H9 (cell line): ENCODE measurements around the gene MARCHF9. TPM values are rescaled to one million over a fixed set of nuclear protein-coding genes. Genes with fewer than 3 reads are reported as not detected.

ENCODE experiments used
- DNase-seq: peaks from one replicate; pipeline ENCODE4 v3.0.0-alpha.2; 2017
- H2AFZ ChIP-seq: one replicate; pipeline ENCODE4 v1.6.1; 2013; ENCODE audit warnings: mild to moderate bottlenecking, low read length, control low read depth, moderate library complexity
- H2AK5ac ChIP-seq: 2 replicates; pipeline ENCODE4 v1.6.1; 2013; ENCODE audit warnings: low read length, control low read depth, mixed read lengths; ENCODE audit not compliant: insufficient read length
- H2BK120ac ChIP-seq: one replicate; pipeline ENCODE4 v1.6.1; 2013; ENCODE audit warnings: low read depth, mild to moderate bottlenecking, low read length, control low read depth, inconsistent platforms; ENCODE audit not compliant: poor library complexity, severe bottlenecking
- H2BK12ac ChIP-seq: 2 replicates; pipeline ENCODE4 v1.6.1; 2013; ENCODE audit warnings: low read length, control low read depth, mixed read lengths, low read depth; ENCODE audit not compliant: insufficient read length
- H2BK15ac ChIP-seq: 2 replicates; pipeline ENCODE4 v1.6.1; 2013; ENCODE audit warnings: low read depth, low read length, control low read depth
- H2BK20ac ChIP-seq: one replicate; pipeline ENCODE4 v1.6.1; 2013; ENCODE audit warnings: low read depth, mild to moderate bottlenecking, low read length, control low read depth, inconsistent platforms; ENCODE audit not compliant: poor library complexity, severe bottlenecking
- H2BK5ac ChIP-seq: 2 replicates; pipeline ENCODE4 v1.6.1; 2013; ENCODE audit warnings: low read length, control low read depth, mixed read lengths; ENCODE audit not compliant: insufficient read length
- H3K14ac ChIP-seq: 2 replicates; pipeline ENCODE4 v1.6.1; 2013; ENCODE audit warnings: low read length, control low read depth; ENCODE audit not compliant: insufficient read depth
- H3K18ac ChIP-seq: 2 replicates; pipeline ENCODE4 v1.6.1; 2013; ENCODE audit warnings: low read depth, mild to moderate bottlenecking, mixed read lengths, low read length, control low read depth; ENCODE audit not compliant: insufficient read length
- H3K23ac ChIP-seq: 2 replicates; pipeline ENCODE4 v1.6.1; 2013; ENCODE audit warnings: low read length, control low read depth, mixed read lengths, low read depth; ENCODE audit not compliant: insufficient read length
- H3K23me2 ChIP-seq: 2 replicates; pipeline ENCODE4 v1.6.1; 2013; ENCODE audit warnings: low read depth, mild to moderate bottlenecking, mixed read lengths, low read length, control low read depth; ENCODE audit not compliant: insufficient read length, poor library complexity, severe bottlenecking
- H3K27ac ChIP-seq: 2 replicates; pipeline ENCODE4 v1.5.1; 2013; ENCODE audit warnings: low read length, control low read depth, mixed read lengths, low read depth; ENCODE audit not compliant: insufficient read length
- H3K27me3 ChIP-seq: 2 replicates; pipeline ENCODE4 v1.6.1; 2013; ENCODE audit warnings: low read length, control low read depth, inconsistent platforms; ENCODE audit not compliant: insufficient read depth
- H3K4ac ChIP-seq: 2 replicates; pipeline ENCODE4 v1.6.1; 2013; ENCODE audit warnings: low read depth, mild to moderate bottlenecking, control low read depth, inconsistent platforms, low read length, moderate library complexity
- H3K4me1 ChIP-seq: 2 replicates; pipeline ENCODE4 v1.6.1; 2013; ENCODE audit warnings: low read length, control low read depth, inconsistent platforms; ENCODE audit not compliant: insufficient read depth
- H3K4me2 ChIP-seq: 2 replicates; pipeline ENCODE4 v1.6.1; 2013; ENCODE audit warnings: low read length, control low read depth, mixed read lengths; ENCODE audit not compliant: insufficient read length, insufficient read depth
- H3K56ac ChIP-seq: 2 replicates; pipeline ENCODE4 v1.6.1; 2013; ENCODE audit warnings: low read depth, mild to moderate bottlenecking, mixed read lengths, low read length, control low read depth; ENCODE audit not compliant: insufficient read length
- H3K79me1 ChIP-seq: 2 replicates; pipeline ENCODE4 v1.6.1; 2013; ENCODE audit warnings: low read depth, mild to moderate bottlenecking, moderate library complexity, low read length, control low read depth, inconsistent platforms; ENCODE audit not compliant: insufficient read depth, poor library complexity, severe bottlenecking
- H3K79me2 ChIP-seq: 2 replicates; pipeline ENCODE4 v1.6.1; 2013; ENCODE audit warnings: low read length, control low read depth, inconsistent platforms; ENCODE audit not compliant: insufficient read depth
- H3K9ac ChIP-seq: 2 replicates; pipeline ENCODE4 v1.6.1; 2013; ENCODE audit warnings: low read length, control low read depth, mixed read lengths; ENCODE audit not compliant: insufficient read length; ENCODE audit errors: extremely low read depth
- H3K9me3 ChIP-seq: one replicate; pipeline ENCODE4 v1.6.1; 2013; ENCODE audit warnings: low read depth, low read length, inconsistent platforms; ENCODE audit not compliant: control insufficient read depth
- H3T11ph ChIP-seq: one replicate; pipeline ENCODE4 v1.6.1; 2013; ENCODE audit warnings: mild to moderate bottlenecking, low read length, control low read depth, inconsistent platforms
- H4K20me1 ChIP-seq: one replicate; pipeline ENCODE4 v1.6.1; 2013; ENCODE audit not compliant: control insufficient read depth, insufficient read length, insufficient read depth
- H4K5ac ChIP-seq: 2 replicates; pipeline ENCODE4 v1.6.1; 2013; ENCODE audit warnings: low read depth, mild to moderate bottlenecking, mixed read lengths, low read length, control low read depth; ENCODE audit not compliant: insufficient read length
- H4K8ac ChIP-seq: replicated peaks from 2 replicates; pipeline ENCODE4 v1.6.1; 2013; ENCODE audit warnings: low read length, control low read depth, mixed read lengths, low read depth; ENCODE audit not compliant: insufficient read length
- H4K91ac ChIP-seq: 2 replicates; pipeline ENCODE4 v1.6.1; 2013; ENCODE audit warnings: low read depth, mild to moderate bottlenecking, moderate library complexity, mixed read lengths, low read length, control low read depth; ENCODE audit not compliant: insufficient read length
- H3K27ac Mint-ChIP-seq, 3 experiments: 2 replicates in 2 of 3; 3 replicates in 1 of 3; pipeline ENCODE4 v1.8.0; 2020 to 2021; ENCODE audit warnings: mixed read lengths in 3 of 3, mild to moderate bottlenecking in 1 of 3, moderate library complexity in 1 of 3
- H3K27me3 Mint-ChIP-seq: 2 replicates; pipeline ENCODE4 v1.8.0; 2021; ENCODE audit warnings: low read depth, mild to moderate bottlenecking, moderate library complexity, mixed read lengths
- H3K36me3 Mint-ChIP-seq, 3 experiments: 2 replicates in 2 of 3; 3 replicates in 1 of 3; pipeline ENCODE4 v1.8.0; 2020 to 2021; ENCODE audit warnings: low read depth in 3 of 3, mixed read lengths in 3 of 3; ENCODE audit not compliant: insufficient read depth in 1 of 3
- H3K4me1 Mint-ChIP-seq, 2 experiments: 2 replicates each; pipeline ENCODE4 v1.8.0; 2020; ENCODE audit warnings: mixed read lengths in 2 of 2
- H3K4me3 Mint-ChIP-seq, 2 experiments: 2 replicates in 1 of 2; 3 replicates in 1 of 2; pipeline ENCODE4 v1.8.0; 2020 to 2021; ENCODE audit warnings: mild to moderate bottlenecking in 2 of 2, mixed read lengths in 2 of 2, moderate library complexity in 1 of 2
- H3K9me3 Mint-ChIP-seq, 2 experiments: 2 replicates in 1 of 2; 3 replicates in 1 of 2; pipeline ENCODE4 v1.8.0; 2020; ENCODE audit warnings: mild to moderate bottlenecking in 2 of 2, mixed read lengths in 2 of 2, moderate library complexity in 1 of 2
- WGBS: extraction: QIAGEN DNeasy Blood & Tissue Kit; methylation state at CpG from one replicate; pipeline ENCODE4 v1.1.7; 2013; ENCODE audit warnings: missing lambda C conversion rate, low lambda C conversion rate, mixed read lengths; ENCODE audit not compliant: insufficient read length; ENCODE audit errors: extremely low coverage; 5-methylcytosine and 5-hydroxymethylcytosine counted together
- total RNA-seq: library from RNA; stranded (reverse); gene quantifications from 2 replicates; pipeline ENCODE4 v1.2.1, GENCODE V29; 2021
- TF ChIP-seq, protein P1 (sequence below): fragments of 200-600 bp; sonication (generic); conservative IDR thresholded peaks from 3 replicates; pipeline ENCODE4 v1.8.0; 2021; ENCODE audit warnings: antibody characterized with exemption, mild to moderate bottlenecking

MARCHF9 gene
- total RNA-seq, 1 experiment from 2014 or later: 20.5 TPM

DNA sequence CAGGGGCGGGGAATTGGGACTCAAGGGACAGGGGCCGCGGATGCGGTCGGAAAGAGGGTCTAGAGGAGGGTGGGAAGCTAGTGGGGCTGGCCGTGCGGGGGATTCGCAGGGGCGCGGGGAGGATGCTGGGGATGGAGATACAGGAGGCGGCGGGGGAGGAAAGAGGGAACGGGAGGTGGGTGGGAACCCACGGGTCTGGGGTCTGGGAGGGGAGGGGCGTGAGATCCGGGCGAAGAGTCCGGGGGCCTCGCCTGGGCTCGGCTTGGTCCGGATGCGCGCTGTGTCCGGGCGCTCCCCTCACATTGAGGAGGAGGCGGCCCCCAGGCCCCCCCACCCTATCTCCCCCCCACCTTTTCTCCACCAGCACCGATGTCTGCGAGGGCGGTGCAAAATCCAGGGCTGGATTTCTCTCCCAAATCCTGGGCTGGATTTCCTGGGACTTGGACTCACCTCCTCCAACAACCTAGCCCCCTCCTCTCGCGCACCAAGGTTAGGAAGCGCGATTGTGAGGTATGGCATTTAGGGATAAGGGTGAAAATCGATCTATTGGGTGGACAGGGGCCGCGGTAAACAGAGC, 16.2 kb upstream of the MARCHF9 start, which contains the start of gene AGAP2:
Gene AGAP2, minus strand, starts transcription at position 82 of the 577 bp plus-strand sequence. CDS start 496 bp downstream, outside the sequence.
- no peak within 1 kb of the TSS for H2AK5ac ChIP-seq
- Mint-ChIP-seq H3K9me3 (no peaks in the 10 kb centered on the region; a peak in 1 of 5 replicates), H3K4me3 (peak within 1 kb of the TSS; percentile 63 to 86), H3K36me3 (no peaks in the 10 kb centered on the region; a peak in 1 of 7 replicates), H3K27me3 (peaks cover 86% of the 10 kb centered on the region), H3K27ac (no peak within 1 kb of the TSS), H3K4me1 (peaks cover 26 to 37% of the 10 kb centered on the region in 2 experiments)
- no peak within 1 kb of the TSS for H2BK120ac ChIP-seq
- H3K18ac ChIP-seq: no peak within 1 kb of the TSS
- no peak within 1 kb of the TSS for H3K27ac ChIP-seq
- no peak within 1 kb of the TSS for H4K5ac ChIP-seq
- TF ChIP-seq, protein P1, sequence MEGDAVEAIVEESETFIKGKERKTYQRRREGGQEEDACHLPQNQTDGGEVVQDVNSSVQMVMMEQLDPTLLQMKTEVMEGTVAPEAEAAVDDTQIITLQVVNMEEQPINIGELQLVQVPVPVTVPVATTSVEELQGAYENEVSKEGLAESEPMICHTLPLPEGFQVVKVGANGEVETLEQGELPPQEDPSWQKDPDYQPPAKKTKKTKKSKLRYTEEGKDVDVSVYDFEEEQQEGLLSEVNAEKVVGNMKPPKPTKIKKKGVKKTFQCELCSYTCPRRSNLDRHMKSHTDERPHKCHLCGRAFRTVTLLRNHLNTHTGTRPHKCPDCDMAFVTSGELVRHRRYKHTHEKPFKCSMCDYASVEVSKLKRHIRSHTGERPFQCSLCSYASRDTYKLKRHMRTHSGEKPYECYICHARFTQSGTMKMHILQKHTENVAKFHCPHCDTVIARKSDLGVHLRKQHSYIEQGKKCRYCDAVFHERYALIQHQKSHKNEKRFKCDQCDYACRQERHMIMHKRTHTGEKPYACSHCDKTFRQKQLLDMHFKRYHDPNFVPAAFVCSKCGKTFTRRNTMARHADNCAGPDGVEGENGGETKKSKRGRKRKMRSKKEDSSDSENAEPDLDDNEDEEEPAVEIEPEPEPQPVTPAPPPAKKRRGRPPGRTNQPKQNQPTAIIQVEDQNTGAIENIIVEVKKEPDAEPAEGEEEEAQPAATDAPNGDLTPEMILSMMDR: no peak
- H4K8ac ChIP-seq: no peak within 1 kb of the TSS
- H3K27me3 ChIP-seq: peaks cover 57% of the 10 kb centered on the region
- no peak within 1 kb of the TSS for H3T11ph ChIP-seq
- H4K20me1 ChIP-seq: peaks cover 2% of the 10 kb centered on the region
- no peak within 1 kb of the TSS for H3K56ac ChIP-seq
- no CpG with 5 or more reads among the region's 36 CpGs for WGBS
- H2BK12ac ChIP-seq: no peak within 1 kb of the TSS
- no peak within 1 kb of the TSS for H2BK5ac ChIP-seq
- no peaks in the 10 kb centered on the region for H3K79me1 ChIP-seq
- no peak within 1 kb of the TSS for H3K4ac ChIP-seq
- H2BK20ac ChIP-seq: no peak within 1 kb of the TSS
- H3K4me2 ChIP-seq: peak within 1 kb of the TSS; percentile 49
- no peak within 1 kb of the TSS for H4K91ac ChIP-seq
- no peak within 1 kb of the TSS for H2BK15ac ChIP-seq
- DNase-seq: peak; percentile 79
- H3K23ac ChIP-seq: no peak within 1 kb of the TSS
- no peak within 1 kb of the TSS for H3K14ac ChIP-seq
- no peaks in the 10 kb centered on the region for H3K79me2 ChIP-seq
- no peak within 1 kb of the TSS for H3K9ac ChIP-seq
- no peaks in the 10 kb centered on the region for H3K9me3 ChIP-seq
- peaks cover 16% of the 10 kb centered on the region for H3K23me2 ChIP-seq
- peaks cover 2% of the 10 kb centered on the region; the same call in 1 of the 2 replicates for H3K4me1 ChIP-seq
- no peak within 1 kb of the TSS for H2AFZ ChIP-seq
